Measurements from ENCODE around the gene SCAF11.

- TF ChIP-seq, protein P1, sequence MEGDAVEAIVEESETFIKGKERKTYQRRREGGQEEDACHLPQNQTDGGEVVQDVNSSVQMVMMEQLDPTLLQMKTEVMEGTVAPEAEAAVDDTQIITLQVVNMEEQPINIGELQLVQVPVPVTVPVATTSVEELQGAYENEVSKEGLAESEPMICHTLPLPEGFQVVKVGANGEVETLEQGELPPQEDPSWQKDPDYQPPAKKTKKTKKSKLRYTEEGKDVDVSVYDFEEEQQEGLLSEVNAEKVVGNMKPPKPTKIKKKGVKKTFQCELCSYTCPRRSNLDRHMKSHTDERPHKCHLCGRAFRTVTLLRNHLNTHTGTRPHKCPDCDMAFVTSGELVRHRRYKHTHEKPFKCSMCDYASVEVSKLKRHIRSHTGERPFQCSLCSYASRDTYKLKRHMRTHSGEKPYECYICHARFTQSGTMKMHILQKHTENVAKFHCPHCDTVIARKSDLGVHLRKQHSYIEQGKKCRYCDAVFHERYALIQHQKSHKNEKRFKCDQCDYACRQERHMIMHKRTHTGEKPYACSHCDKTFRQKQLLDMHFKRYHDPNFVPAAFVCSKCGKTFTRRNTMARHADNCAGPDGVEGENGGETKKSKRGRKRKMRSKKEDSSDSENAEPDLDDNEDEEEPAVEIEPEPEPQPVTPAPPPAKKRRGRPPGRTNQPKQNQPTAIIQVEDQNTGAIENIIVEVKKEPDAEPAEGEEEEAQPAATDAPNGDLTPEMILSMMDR (conservative IDR thresholded peaks at IDR 0.05), result no peak
- TF ChIP-seq ZFX (IDR thresholded peaks at IDR 0.05), result no peak
Measured at GRCh38 chr12:46024099-46024498, 33.7 kb upstream of the SCAF11 start.
